ENCODE measurements around the gene SGTB. TPM values are rescaled to one million over a fixed set of nuclear protein-coding genes. Genes with fewer than 3 reads are reported as not detected.

The SGTB gene
- total RNA-seq, 1 experiment from 2014 or later, result 19.1 TPM

- H3K4me1 ChIP-seq (ENCODE audit: insufficient read depth, low read length, poor library complexity, severe bottlenecking), result no peaks in the 10 kb centered on the region
- H3K27me3 ChIP-seq (replicated peaks; ENCODE audit: insufficient read depth, low read depth, low read length, poor library complexity), result no peaks in the 10 kb centered on the region
- no TSS peak for BruUV-seq (replicated peaks)
- intact Hi-C loops (cut with micrococcal nuclease; ENCODE audit: unreplicated experiment), result no loop called here
- DNase-seq (ENCODE audit: low spot score), result no peak
- no peaks in the 10 kb centered on the region for H3K36me3 ChIP-seq (ENCODE audit: insufficient read depth, low read length, poor library complexity, severe bottlenecking)
- POLR2A ChIA-PET (ENCODE audit: low non-redundant PET), result no interaction called here
- CTCF ChIA-PET, result no interaction called here
- H3K4me3 ChIP-seq (ENCODE audit: low read depth, low read length, poor library complexity, severe bottlenecking), result no peak overlapping the region
- no peaks in the 10 kb centered on the region for H3K9me3 ChIP-seq (ENCODE audit: low read depth, low read length, poor library complexity, severe bottlenecking)
- no peak for TF ChIP-seq EZH2 (IDR thresholded peaks at IDR 0.05; ENCODE audit: borderline replicate concordance, low read depth, low read length, poor library complexity, severe bottlenecking)
- no peak for TF ChIP-seq CTCF (conservative IDR thresholded peaks at IDR 0.05; ENCODE audit: low read depth, low read length)
- no peak overlapping the region for H3K27ac ChIP-seq (ENCODE audit: low read depth, low read length, poor library complexity, severe bottlenecking)
Observed at GRCh38 chr5:65739162-65739561, 17.3 kb upstream of the SGTB start.

- POLR2A ChIA-PET (ENCODE audit: low non-redundant PET), result no interaction called here
- DNase-seq (ENCODE audit: low spot score), result no peak
- CTCF ChIA-PET, result no interaction called here
- Histone ChIP-seq H3K4me3 (ENCODE audit: low read depth, low read length, poor library complexity, severe bottlenecking) (no peak overlapping the region), H3K9me3 (ENCODE audit: low read depth, low read length, poor library complexity, severe bottlenecking) (no peaks in the 10 kb centered on the region), H3K4me1 (ENCODE audit: insufficient read depth, low read length, poor library complexity, severe bottlenecking) (no peaks in the 10 kb centered on the region), H3K27ac (ENCODE audit: low read depth, low read length, poor library complexity, severe bottlenecking) (no peak overlapping the region), H3K36me3 (ENCODE audit: insufficient read depth, low read length, poor library complexity, severe bottlenecking) (no peaks in the 10 kb centered on the region), H3K27me3 (replicated peaks; ENCODE audit: insufficient read depth, low read depth, low read length, poor library complexity) (no peaks in the 10 kb centered on the region)
- TF ChIP-seq EZH2 (IDR thresholded peaks at IDR 0.05; ENCODE audit: borderline replicate concordance, low read depth, low read length, poor library complexity, severe bottlenecking) (no peak), CTCF (conservative IDR thresholded peaks at IDR 0.05; ENCODE audit: low read depth, low read length) (no peak)
- intact Hi-C loops (cut with micrococcal nuclease; ENCODE audit: unreplicated experiment), result no loop called here
- no TSS peak for BruUV-seq (replicated peaks)
Observed at GRCh38 chr5:65738305-65738704, 16.4 kb upstream of the SGTB start.

- no TSS peak for BruUV-seq (replicated peaks)
- Histone ChIP-seq H3K27me3 (replicated peaks; ENCODE audit: insufficient read depth, low read depth, low read length, poor library complexity) (no peaks in the 10 kb centered on the region), H3K36me3 (ENCODE audit: insufficient read depth, low read length, poor library complexity, severe bottlenecking) (no peaks in the 10 kb centered on the region), H3K27ac (ENCODE audit: low read depth, low read length, poor library complexity, severe bottlenecking) (no peak overlapping the region), H3K9me3 (ENCODE audit: low read depth, low read length, poor library complexity, severe bottlenecking) (no peaks in the 10 kb centered on the region), H3K4me3 (ENCODE audit: low read depth, low read length, poor library complexity, severe bottlenecking) (no peak overlapping the region), H3K4me1 (ENCODE audit: insufficient read depth, low read length, poor library complexity, severe bottlenecking) (no peaks in the 10 kb centered on the region)
- TF ChIP-seq EZH2 (IDR thresholded peaks at IDR 0.05; ENCODE audit: borderline replicate concordance, low read depth, low read length, poor library complexity, severe bottlenecking) (no peak), CTCF (conservative IDR thresholded peaks at IDR 0.05; ENCODE audit: low read depth, low read length) (no peak)
- intact Hi-C loops (cut with micrococcal nuclease; ENCODE audit: unreplicated experiment), result no loop called here
- POLR2A ChIA-PET (ENCODE audit: low non-redundant PET), result no interaction called here
- CTCF ChIA-PET, result no interaction called here
- no peak for DNase-seq (ENCODE audit: low spot score)
Observed at GRCh38 chr5:65737842-65738241, 15.9 kb upstream of the SGTB start.
